H1 (cell line): ENCODE measurements around the gene WDFY4. TPM values are rescaled to one million over a fixed set of nuclear protein-coding genes. Genes with fewer than 3 reads are reported as not detected.

Source experiments
- CHD7 ChIP-seq: fragments of 300-600 bp; sonication (generic); IDR thresholded peaks from 2 replicates; pipeline ENCODE4 v1.7.1; 2012; ENCODE audit warnings: low read length, moderate library complexity, mild to moderate bottlenecking, inconsistent platforms; ENCODE audit not compliant: insufficient replicate concordance
- CTBP2 ChIP-seq: IDR thresholded peaks from 2 replicates; pipeline ENCODE4 v1.7.0; 2011; ENCODE audit warnings: borderline replicate concordance, mild to moderate bottlenecking, moderate library complexity, mixed read lengths, low read length; ENCODE audit not compliant: insufficient read depth, insufficient read length
- E2F6 ChIP-seq: IDR thresholded peaks from 2 replicates; pipeline ENCODE4 v1.6.1; 2012; ENCODE audit warnings: inconsistent platforms
- MAX ChIP-seq: IDR thresholded peaks from 2 replicates; pipeline ENCODE4 v1.6.1; 2012; ENCODE audit warnings: inconsistent platforms
- NANOG ChIP-seq: IDR thresholded peaks from 2 replicates; pipeline ENCODE4 v1.6.1; 2011; ENCODE audit warnings: low read length, low read depth, mild to moderate bottlenecking, inconsistent platforms; ENCODE audit not compliant: insufficient read depth, poor library complexity, severe bottlenecking
- PHF8 ChIP-seq: fragments of 200-600 bp; sonication (generic); conservative IDR thresholded peaks from 2 replicates; pipeline ENCODE4 v1.7.1; 2012; ENCODE audit warnings: low read depth, mild to moderate bottlenecking, inconsistent platforms, low read length, moderate library complexity
- RFX5 ChIP-seq: IDR thresholded peaks from 2 replicates; pipeline ENCODE4 v1.6.1; 2011; ENCODE audit warnings: low read depth, low read length, improper control_type of control experiment, borderline replicate concordance
- SAP30 ChIP-seq: fragments of 300-600 bp; sonication (generic); IDR thresholded peaks from 2 replicates; pipeline ENCODE4 v1.7.1; 2012; ENCODE audit warnings: low read length, moderate library complexity, mild to moderate bottlenecking, inconsistent platforms; ENCODE audit not compliant: insufficient read depth, insufficient replicate concordance
- TAF7 ChIP-seq: optimal IDR thresholded peaks from 2 replicates; pipeline ENCODE3; 2011; ENCODE audit warnings: low read depth, mild to moderate bottlenecking, inconsistent platforms, low read length, moderate library complexity, borderline replicate concordance
- TBP ChIP-seq: IDR thresholded peaks from 2 replicates; pipeline ENCODE4 v1.6.1; 2011; ENCODE audit warnings: low read depth, low read length, improper control_type of control experiment
- polyA plus RNA-seq, 7 experiments: library from polyadenylated mRNA; depleted of rRNA in 3 of 7; stranded (reverse) in 5 of 7; unstranded in 2 of 7; fragments of >200 nt in 5 of 7; fragments of 200-250 nt in 2 of 7; gene quantifications; 1 replicate in 5 of 7; 2 replicates in 1 of 7; 4 replicates in 1 of 7; pipeline versions ENCODE4 v1.2.1 to v1.2.3, GENCODE V29; 2011 to 2013; ENCODE audit warnings: missing spikeins in 2 of 7, mixed read lengths in 2 of 7
- total RNA-seq: library from RNA; stranded (reverse); fragmentation: NEBNext Ultra II Directional; extraction: Animal tissue kit (Norgen Biotek cat#: 25700); gene quantifications from 2 replicates; pipeline ENCODE4 v1.2.1, GENCODE V29; 2021

The WDFY4 gene
- total and polyA plus RNA-seq, 2 of the 8 experiments (the other 6 are each of a cell fraction or from before 2014, with no cell fraction given) = not detected

GRCh38 chr10:48645600-48645999 lies 39.1 kb upstream of the WDFY4 start (continued):
- TF ChIP-seq CHD7 = no peak
- no peak for TF ChIP-seq TBP
- no peak for TF ChIP-seq NANOG
- TF ChIP-seq PHF8 = no peak
- no peak for TF ChIP-seq SAP30
- no peak for TF ChIP-seq E2F6
- TF ChIP-seq RFX5 = no peak
- TF ChIP-seq MAX = no peak
- no peak for TF ChIP-seq CTBP2
- no peak for TF ChIP-seq TAF7
